Fibroblast of mammary gland (primary cell): Measurements from ENCODE around the gene SCAPER.
"Not testable (repeated sequence)": the region's sequence is repeated elsewhere in the genome, so short reads cannot be mapped to it uniquely, and the experiment has no call there.

Experiments used
- DNase-seq: peaks from one replicate; pipeline ENCODE4 v3.0.0-alpha.2; 2010; ENCODE audit warnings: low read depth
- H3K4me3 ChIP-seq: 2 replicates; pipeline ENCODE4 v1.5.1; 2011; ENCODE audit warnings: low read depth, mild to moderate bottlenecking, low read length, moderate library complexity; ENCODE audit not compliant: control insufficient read depth
- TF ChIP-seq, protein P1 (sequence below): conservative IDR thresholded peaks from 2 replicates; pipeline ENCODE4 v1.5.1; 2011; ENCODE audit warnings: low read depth, low read length, inconsistent platforms; ENCODE audit not compliant: control insufficient read depth, insufficient read depth

SCAPER gene

DNA sequence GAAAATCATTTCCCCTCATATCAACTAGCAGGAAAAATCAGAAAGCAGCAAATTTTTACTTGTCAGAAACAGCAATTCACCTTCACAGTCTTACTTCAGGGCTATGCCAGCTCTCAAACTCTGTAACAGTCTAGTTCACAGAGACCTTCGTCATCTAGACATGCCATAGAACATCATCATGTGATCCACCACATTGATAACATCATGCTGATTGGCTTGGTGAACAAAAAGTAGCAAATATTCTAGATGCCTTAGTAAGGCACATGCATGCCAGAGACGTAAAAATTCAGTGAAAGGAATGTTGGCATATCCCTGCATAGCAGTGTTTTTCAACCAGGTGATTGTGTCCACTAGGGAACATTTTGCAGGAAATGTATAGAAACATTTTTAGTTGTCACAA, 8.6 kb upstream of the SCAPER start:
- no peak for DNase-seq
- no peak overlapping the region for H3K4me3 ChIP-seq
- TF ChIP-seq, protein P1, sequence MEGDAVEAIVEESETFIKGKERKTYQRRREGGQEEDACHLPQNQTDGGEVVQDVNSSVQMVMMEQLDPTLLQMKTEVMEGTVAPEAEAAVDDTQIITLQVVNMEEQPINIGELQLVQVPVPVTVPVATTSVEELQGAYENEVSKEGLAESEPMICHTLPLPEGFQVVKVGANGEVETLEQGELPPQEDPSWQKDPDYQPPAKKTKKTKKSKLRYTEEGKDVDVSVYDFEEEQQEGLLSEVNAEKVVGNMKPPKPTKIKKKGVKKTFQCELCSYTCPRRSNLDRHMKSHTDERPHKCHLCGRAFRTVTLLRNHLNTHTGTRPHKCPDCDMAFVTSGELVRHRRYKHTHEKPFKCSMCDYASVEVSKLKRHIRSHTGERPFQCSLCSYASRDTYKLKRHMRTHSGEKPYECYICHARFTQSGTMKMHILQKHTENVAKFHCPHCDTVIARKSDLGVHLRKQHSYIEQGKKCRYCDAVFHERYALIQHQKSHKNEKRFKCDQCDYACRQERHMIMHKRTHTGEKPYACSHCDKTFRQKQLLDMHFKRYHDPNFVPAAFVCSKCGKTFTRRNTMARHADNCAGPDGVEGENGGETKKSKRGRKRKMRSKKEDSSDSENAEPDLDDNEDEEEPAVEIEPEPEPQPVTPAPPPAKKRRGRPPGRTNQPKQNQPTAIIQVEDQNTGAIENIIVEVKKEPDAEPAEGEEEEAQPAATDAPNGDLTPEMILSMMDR: no peak

DNA sequence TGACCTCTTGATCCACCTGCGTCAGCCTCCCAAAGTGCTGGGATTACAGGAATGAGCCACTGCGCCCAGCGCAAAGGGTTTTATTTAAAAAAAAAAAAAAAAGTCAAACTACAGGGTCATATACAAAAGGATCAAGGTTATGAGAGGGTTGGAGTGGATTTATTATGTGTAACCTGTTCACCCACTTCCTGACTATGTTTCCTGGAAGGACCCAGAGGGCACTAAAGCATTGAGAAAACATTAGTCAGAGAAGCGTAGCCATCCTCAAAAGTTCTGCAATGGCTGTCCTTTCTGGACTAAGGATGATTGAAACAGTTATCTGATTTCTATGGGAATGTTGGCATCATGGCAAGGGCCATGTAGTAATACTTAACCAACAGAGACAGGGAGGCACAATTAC, 7.3 kb upstream of the SCAPER start:
- TF ChIP-seq, protein P1: no peak
- H3K4me3 ChIP-seq: no peak overlapping the region
- no peak for DNase-seq

DNA sequence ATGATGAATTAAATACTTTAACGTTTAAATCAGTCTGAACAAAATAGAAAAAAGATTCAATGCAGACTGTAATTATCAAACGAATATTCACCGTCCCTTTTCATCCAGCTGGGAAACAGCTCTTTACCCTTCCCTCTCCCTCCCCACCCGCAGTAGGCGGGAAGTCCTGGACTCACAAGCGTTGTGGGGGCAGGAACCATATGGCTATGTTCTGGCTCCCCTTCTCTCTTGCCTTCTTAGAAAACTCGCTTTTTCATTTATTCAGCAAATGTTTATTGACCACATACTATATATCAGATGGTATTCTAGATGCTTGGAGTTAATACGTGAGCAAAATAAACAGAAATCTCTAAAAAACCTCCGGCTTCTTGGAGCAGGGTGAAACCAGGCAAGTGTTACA, 715 bp upstream of the SCAPER start:
- peak; percentile 7 for DNase-seq
- H3K4me3 ChIP-seq: no peak overlapping the region
- TF ChIP-seq, protein P1: no peak

DNA sequence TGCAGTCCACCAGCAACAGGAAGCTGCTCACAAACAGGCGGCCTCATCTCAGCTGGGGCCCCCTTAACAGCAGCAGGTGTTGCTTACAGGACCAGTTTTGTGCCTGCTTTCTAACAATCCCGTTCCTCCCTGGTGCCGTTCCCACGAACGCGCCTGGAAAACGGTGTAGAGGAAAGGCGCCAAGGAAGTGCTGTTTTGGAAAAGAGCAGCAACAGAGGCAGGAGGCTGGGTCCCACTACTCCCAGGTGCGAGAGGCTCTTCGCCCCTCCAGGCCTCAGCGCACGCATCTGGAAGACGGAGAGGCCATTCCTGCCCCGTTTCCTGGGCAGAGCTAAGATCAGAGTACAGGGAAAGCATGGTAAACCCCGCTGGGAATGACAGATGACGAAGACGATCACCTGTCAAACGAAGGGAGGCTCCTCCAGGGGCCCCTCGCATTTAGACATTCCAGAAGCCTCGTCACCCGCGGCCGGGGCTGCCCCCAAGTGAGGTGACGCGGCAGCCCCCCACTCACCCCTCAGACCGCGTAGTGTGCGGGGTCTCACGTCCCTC, 603 bp downstream of the SCAPER start:
- TF ChIP-seq, protein P1: no peak
- peak overlapping the region; percentile 81 for H3K4me3 ChIP-seq
- peak; percentile 27 for DNase-seq

DNA sequence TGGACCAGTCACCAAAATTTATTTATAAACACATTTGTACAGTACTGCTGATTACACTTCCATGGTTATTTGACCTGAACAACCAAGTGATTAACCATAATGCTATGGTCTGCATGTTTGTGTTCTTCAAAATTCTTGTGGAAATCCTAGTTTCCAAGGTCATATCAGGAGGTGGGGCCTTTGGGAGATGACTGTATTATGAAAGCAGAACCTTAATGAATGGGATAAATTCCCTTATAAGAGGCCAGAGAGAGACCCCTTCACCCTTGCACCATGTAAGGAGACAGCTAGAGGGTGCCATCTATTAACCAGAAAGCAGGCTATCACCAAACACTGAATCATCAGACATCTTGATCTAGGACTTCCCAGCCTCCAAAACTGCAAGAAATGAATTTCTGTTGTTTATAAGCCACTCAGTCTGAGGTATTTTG, 1.9 kb downstream of the SCAPER start:
- TF ChIP-seq, protein P1: peak; percentile 41
- no peak overlapping the region for H3K4me3 ChIP-seq
- DNase-seq: peak; percentile 51

DNA sequence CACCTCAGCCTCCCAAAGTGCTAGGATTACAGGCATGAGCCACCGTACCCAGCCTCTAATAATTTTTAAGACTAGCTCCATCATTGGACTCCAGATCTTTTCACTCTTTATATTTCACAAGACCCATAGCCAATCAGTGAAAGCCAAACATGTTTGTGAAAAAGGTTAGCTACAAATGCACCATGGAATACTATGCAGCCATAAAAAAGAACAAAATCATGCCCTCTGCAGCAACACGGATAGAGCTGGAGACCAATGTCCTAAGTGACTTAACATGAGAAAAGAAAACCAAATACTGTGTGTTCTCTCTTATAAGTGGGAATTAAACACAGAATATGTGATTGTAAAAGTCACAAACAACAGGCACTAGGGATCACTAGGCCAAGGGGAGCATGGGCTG, 3.2 kb downstream of the SCAPER start:
- TF ChIP-seq, protein P1: no peak
- no peak for DNase-seq
- no peak overlapping the region for H3K4me3 ChIP-seq

DNA sequence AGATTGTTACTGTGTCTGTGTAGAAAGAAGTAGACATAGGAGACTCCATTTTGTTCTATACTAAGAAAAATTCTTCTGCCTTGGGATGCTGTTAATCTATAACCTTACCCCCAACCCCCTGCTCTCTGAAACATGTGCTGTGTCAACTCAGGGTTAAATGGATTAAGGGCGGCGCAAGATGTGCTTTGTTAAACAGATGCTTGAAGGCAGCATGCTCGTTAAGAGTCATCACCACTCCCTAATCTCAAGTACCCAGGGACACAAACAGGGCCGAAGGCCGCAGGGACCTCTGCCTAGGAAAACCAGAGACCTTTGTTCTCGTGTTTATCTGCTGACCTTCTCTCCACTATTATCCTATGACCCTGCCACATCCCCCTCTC, 5.2 kb downstream of the SCAPER start:
- not testable (repeated sequence) for DNase-seq, H3K4me3 ChIP-seq

DNA sequence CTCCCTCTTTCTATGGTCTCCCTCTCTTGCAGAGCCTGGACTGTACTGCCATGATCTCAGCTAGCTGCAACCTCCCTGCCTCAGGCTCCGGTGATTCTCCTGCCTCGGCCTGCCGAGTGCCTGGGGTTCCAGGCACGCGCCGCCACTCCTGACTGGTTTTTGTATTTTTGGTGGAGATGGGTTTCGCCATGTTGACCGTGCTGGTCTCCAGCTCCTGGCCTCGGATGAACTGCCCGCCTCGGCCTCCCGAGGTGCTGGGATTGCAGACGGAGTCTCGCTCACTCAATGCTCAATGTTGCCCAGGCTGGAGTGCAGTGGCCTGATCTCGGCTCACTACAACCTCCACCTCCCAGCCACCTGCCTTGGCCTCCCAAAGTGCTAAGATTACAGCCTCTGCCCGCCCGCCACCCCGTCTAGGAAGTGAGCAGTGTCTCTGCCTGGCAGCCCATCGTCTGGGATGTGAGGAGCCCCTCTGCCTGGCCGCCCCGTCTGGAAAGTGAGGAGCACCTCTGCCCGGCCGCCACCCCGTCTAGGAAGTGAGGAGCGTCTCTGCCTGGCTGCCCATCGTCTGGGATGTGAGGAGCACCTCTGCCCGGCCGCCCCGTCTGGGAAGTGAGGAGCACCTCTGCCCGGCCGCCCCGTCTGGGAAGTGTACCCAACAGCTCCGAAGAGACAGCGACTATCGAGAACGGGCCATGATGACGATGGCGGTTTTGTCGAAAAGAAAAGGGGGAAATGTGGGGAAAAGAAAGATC, 5.8 kb downstream of the SCAPER start:
- not testable (repeated sequence) for H3K4me3 ChIP-seq, DNase-seq
